NCI-H146 treated with DMSO at 0.1 percent for 48 hours (cell line): ENCODE results near the gene ARHGAP18.
A peak's percentile ranks its signal among the peaks of the same experiment; 100 is the strongest.

ENCODE experiments used
- DNase-seq: peaks from one replicate; lab custom pipeline; 2025; ENCODE audit not compliant: unreplicated experiment; lab: John Stamatoyannopoulos, UW

ARHGAP18 gene

DNA sequence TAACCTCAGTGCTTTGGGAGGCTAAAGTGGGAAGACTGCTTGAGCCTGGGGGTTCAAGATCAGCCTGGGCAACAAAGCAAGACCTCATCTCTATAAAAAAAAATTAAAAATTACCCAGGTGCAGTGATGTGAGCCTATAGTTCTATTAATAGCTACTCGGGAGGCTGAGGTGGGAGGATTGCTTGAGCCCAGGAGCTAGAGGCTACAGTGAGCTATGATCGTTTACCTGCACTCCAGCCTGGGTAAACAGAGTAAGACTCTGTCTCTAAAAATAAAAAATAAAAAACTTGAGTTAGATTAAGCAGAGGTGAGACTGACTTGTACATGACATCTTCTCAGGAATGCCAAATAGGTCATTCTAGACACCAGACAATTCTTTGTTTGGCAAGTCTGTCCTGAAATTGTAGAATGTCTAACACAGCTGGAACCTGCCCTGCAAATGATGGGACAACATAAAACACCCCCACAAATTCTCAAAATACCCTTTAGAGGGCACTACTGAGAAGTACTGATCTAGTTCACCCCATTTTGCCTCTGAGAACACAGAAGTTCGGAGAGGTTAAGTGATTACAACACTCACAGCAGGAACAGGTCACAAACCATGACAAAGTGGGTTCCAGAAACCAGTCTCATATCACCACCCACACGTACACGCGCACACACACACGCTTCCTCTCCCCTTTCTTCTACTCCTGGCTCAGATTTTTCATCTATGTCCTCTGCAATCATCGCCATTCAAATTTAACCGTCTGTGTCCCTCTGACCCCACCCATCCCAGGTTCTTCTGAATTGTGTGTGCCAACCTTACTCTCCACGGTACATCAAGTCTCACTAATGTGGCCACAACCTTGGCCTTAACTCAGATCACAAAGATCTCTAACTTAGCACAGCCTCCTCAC, 38.3 kb downstream of the ARHGAP18 start:
- no peak for DNase-seq

DNA sequence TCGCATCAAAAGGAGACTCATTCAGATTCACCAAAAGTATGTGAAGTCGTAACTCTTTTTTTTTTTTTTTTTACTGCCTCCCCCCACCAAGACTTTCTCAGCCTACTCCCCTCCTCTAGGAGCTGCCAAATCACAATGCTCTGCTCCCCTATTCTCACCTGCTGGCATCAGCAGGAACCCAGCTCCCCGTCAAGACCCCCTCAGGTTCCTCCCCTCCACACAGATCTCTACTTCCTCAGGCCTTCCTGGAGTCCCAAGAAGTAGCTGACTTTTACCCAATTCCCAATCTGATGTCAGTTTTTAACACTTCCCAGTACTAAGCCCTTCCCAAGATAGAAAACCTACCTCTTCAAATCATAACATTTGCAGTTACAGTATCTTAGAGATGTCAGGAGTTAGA, 39.3 kb downstream of the ARHGAP18 start:
- no peak for DNase-seq

DNA sequence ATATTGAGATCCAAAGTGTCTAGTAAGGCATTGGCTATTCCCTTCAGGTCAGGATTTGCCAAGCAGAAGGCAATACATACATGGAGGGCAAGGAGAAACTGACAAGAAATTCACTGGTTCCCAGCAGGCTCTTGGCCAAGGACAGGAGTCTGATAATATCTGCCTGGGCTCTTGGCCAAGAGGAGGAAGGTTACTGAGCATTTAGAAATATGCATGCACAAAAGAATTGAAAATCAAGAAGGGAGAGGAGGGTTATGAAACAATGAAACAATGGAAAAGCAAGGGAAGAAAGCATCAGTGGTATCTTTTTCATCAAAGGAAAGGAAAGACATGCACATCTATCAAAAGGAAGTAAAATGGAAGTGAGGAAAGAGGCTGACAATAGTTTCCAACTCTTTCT, 42.4 kb downstream of the ARHGAP18 start:
- no peak for DNase-seq

DNA sequence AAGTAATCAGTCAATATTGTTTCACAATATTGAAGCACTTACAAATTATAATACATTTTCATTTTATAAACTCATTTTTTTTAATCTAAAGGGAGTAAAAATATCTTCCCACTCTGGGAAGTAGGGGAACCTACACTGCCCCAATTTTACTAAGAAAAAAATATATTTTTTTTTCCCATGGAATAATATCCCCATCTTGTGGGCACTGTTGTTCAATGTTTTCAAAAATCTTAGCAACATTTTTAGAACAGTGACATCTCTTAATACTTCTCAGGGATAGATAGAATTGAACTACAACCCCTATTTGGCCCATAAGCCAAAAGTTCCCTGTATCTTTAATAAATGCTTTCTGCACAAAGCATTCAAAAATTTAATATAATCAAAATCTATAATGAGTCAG, 42.9 kb downstream of the ARHGAP18 start:
- no peak for DNase-seq

DNA sequence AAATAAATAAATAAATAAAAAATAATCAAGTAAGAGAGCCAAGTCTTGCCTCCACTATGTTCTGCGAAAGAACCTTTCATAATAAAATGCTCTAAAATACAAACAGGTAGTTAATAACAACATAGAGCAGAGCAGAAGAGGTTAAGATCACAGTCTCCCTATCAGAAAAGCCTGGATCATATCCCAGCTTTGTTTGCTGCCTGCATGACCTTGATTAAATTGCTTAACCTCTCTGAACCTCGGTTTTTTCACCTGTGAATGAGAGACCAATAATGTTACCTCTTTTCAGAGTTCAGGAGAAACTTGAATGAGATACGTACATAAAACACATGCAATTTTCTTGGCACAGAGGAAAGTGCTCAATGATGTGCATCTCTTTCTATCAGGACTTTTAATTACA, 44.4 kb downstream of the ARHGAP18 start:
- no peak for DNase-seq

DNA sequence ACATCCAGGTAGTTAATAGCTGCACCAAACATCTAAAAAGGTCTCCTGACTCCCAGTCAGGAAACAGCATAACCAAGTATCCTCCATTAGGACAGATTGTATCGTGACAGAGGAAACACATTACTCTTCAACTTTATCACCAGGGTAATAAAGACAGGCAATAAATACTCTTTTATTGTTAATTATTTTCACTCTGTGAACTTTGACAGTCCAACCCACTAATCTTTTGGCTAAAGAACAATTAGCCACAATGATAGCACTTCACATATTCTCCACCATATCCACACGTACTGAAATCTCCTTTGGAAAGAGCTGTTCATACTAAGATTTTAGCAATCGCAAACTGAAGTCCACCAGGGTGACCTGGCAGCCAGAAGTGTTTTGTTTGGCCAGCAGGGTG, 46.4 kb downstream of the ARHGAP18 start:
- no peak for DNase-seq

DNA sequence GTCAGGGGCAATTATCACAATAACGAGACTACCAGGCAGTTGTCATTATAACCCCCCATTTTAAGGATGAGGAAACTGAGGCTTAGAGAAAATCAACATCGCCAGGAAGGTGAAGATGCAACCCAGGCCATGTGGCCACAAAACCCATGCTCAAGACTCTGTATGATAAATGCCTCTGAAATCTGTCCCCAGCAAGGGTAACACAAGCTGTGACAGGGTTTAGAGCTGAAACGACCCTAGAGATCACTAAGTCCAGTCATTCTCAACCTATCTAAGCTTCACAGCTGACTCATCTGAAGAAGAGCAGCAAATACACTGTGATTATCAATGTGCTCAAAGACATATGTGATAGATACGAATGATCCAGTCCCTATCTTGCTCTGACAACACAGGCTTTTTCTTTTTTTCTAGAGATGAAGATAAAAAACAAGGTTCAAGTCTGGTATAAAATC, 47.0 kb downstream of the ARHGAP18 start:
- no peak for DNase-seq

DNA sequence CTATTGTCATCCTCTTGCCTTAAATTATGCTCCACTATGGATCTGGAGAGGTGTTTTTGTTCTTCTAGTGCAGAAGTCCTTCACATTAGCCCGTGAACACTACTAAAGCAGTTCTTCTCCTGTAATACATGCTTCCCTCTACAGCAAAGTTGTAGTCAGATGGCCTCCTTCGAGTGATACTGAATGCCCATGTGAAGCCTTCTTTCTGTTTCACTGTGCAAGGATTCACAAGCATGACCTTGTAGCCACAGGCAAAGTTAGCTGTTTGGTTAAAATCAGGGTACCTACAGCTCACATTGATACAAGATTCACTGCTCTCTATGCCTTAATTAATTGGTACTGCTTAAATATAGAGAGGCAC, 47.6 kb downstream of the ARHGAP18 start:
- DNase-seq = no peak

DNA sequence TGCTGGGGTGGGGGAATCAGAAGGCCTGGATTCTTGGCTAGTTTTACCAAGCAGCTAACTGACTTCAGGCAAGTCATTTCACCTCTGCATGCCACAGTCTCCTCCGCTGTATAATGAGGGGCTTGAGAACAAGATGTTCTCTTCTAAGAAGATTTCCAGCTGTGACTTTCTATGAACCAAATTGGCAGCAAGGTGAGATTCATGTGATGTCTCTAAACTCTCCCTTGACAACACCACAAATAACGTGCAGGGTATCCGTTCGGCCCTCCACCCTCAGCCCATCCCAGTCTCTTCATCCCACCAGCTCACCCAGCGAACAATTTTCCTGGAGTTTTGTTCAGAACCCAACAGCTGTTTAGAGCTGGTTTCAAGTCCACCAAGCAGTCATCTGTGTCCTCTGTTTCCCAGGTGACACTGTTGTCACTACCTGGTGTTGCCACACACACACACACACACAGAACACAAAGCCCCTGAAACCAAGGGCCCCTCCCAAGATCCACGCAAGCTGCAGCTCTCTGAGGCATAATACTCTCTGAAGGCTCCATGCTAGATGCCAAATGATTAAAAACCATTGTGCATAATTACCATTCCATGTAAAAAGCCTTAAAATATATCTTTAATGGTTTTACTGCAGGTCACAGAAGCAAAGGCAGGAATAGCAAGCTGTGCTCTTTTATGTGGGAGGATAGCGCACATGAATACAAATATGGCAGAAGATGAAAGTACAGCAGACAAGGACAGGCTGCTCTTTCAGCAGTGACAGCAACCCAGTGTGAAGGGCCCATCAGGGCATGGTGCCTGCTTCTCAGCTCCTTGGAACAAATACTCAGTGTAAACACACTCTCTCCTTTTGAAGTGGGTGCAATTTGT, 48.2 kb downstream of the ARHGAP18 start:
- peak; percentile 39 for DNase-seq

DNA sequence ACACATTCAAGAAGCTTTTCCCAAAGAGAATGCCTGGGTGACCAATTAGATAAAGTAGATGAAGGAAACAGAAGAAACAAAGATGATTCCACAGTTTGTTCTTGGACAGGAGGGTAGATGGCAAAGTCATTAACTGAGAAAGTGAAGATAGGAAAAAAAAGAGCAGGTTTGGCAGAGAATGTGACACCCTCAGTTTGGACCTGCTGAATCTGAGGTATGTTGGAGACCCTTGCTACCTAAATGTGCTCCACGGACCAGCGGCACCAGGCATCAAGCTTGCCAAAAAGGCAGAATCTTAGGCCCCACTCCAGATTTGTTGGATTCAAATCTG, 49.7 kb downstream of the ARHGAP18 start:
- DNase-seq = no peak

DNA sequence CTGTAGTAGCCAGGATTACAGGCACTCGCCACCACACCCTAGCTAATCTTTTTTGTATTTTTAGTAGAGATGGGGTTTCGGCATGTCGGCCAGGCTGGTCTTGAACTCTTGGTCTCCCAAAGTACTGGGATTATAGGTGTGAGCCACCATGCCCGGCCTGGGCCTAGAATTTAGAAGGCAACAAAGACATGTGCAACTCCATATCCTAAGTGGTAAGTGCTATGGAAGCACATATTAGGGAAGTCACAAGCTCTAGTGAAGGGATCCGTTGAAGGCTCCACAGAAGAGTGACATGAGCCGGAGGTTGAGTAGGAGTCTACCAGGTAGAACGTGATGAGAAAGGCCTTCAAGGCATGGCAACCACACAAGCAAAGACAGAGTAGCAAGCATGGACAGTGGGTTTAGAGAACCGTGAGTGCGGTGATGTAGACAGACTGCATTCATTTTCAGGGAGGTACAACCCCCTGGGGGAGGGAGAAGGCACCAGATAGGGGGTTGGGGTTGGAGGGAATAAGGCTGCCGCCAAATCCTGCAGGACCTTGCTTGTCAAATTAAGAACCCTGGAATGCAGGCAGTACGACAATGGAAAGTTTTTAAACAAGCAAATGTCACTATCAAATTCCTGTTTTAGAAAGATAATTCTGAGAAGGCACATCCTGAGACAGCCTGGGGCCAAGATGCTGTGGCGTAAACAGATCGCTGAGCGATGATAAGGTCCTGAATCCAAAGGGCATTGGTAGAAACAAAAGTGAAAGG, 50.2 kb downstream of the ARHGAP18 start:
- DNase-seq = no peak

DNA sequence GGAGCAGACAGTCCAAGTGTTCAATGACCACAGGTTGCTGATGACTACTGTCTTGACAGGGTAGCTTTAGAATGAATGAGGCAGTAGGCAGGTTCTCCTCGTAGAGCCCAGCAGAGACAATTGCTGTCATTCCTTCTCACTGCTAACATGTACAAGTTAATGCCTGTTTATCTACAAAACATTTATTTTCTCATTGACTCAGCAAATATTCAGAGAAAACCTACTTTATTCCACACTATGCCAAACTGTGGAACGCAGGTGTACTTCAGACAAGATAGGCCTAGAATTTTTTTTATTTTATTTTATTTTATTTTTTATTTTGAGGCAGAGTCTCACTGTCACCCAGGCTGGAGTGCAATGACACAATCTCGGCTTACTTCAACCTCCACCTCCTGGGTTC, 50.8 kb downstream of the ARHGAP18 start:
- no peak for DNase-seq

DNA sequence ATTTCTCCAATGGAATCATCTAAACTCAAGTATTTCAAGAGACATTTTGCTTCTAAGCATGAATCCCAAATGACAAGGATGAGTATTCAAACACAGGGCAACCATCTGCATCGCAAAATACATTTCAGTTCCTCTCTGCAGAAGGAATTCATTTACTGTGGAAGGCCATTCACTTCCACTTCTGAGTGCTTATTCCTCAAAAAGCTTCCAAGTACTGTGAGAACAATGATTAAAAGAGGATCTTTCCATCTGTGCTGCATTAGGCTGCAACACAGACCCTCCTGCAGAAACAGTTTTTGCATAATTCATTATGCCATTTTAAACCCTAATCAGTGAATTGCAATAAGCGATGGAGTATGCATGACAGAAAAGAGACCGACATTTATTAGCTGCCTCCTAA, 52.5 kb downstream of the ARHGAP18 start:
- no peak for DNase-seq

DNA sequence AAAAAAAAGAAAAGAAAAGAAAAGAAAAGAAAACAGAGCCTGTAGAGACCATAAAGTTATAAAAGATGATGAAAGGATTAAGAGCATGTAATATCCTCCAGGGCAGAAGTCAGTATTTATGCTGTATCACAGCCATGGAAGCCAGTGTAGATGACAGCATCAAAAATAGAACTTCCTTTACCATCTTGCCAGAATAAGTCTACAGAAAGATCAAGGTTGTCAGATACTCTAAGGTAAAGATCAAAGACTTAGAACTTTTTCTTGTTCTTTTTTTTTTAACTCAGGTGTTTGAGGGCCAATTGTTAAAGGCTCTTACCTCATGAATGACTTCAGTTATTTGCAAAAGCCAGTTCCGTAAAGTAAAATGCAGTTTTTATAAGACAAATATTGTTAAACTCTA, 54.6 kb downstream of the ARHGAP18 start:
- DNase-seq = no peak

DNA sequence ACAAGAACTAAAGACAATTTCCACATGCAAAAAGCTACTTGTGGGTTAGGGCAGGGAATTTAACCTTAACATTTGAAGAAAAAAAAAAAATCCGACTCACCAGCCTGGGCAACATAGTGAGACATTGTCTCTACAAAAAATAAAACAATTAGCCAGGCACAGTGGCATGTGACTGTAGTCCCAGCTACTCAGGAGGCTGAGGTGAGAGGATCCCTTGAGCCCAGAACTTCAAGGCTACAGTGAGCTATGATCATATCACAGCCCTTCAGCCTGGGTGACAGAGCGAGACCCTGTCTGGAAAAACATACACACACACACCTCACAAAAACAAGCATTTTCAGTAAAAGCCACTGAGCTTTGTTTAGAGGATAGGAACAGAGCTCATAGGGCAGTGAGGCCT, 56.2 kb downstream of the ARHGAP18 start:
- DNase-seq = no peak

DNA sequence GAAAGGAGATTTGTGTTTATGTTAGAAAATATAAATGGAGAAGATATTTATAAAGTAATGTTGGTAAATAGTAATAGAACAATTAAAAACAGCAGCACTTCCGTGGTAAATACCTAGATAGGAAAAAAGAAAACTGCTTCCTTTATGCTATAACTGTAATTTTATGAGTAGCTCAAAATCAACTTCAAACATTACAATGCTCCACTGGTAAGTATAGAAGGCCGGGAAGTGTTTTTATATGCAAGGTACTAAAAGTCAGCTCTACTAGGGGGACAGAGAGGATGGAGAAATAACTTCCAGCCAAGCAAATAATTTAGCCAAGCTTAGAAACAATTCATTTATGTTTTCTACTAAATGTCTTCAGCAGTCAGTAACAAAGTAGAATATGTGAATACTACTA, 56.7 kb downstream of the ARHGAP18 start:
- no peak for DNase-seq

DNA sequence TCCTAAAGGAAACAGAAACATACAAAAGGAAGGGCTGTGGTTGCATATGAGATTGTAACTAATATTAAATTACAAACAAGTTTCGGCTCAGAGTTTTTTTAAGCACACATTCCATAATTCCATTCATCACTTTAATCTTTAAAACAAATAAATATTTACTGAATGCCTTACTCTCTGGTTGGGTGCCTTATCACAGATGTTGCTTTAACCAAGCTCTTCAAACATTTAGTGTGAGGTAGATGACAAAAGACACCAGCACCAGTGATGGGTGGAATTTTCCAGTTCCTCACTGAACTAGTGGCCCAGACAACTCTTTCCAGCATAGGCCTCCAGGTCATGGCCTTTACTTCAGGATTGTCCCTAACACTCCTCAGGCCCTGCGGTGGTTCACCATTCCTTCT, 58.7 kb downstream of the ARHGAP18 start:
- no peak for DNase-seq

DNA sequence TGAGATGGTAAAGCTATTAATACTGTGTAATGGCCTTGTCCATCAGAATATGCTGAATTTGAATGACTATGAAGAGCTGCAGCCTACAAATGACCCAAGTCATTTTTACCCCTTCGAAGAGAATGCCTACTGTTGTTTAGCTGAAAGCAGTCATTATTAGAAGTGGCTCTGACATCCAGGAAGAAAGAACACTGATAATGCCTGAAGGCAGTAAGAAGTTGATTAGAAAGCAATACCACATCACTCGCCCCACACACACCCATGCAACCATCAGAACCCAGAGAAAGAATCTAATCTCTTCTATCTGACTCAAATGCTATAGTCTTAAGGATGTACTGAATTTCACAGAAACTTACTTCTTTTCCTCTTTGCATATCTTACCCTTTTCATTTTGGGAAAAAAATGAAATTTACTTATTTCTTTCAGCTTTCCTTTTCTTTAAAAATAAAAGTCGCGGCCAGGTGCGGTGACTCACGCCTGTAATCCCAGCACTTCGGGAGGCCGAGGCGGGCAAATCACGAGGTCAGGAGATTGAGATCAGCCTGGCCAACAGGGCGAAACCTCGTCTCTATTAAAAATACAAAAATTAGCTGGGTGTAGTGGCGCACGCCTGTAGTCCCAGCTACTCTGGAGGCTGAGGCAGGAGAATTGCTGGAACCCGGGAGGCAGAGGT, 61.0 kb downstream of the ARHGAP18 start:
- no peak for DNase-seq

DNA sequence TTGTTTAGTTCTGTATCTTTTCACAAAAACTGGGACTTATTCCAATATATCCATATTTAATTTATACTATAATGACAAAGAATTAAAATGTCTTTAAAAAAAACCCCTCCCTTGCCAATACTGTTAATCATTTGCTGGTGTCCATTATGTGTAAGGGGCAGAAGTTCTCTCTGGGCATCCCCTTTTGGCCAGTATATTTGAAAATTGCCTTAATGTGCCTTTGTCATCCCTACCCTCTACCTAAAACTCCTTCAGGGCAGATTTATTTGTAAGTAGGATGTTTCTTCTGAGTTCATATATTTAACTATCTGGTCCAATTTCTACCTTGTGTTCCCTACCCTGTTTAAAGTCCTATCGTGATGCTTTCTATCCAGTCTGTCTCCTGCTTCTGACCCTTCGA, 62.9 kb downstream of the ARHGAP18 start:
- DNase-seq = no peak

DNA sequence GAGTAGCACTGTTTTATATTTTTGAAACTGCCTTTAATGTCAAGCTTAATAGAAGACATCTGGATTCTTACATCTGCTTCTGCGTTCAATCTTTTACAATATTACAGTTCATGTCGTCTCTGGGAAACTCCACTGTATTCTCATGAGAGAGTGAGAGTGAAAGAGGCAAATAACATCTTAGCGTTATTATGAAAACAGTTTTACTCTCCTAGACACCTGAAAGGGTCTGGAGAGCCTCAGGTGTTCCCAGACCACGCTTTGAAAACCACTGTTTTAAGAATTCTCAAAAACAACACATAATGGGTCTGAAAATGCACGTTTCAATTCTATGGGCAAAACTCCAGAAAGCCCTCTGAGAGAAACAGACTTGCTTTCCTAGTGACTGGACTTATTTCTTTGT, 63.3 kb downstream of the ARHGAP18 start:
- no peak for DNase-seq
